ENCODE results near the gene FOXD3. TPM values are rescaled to one million over a fixed set of nuclear protein-coding genes. Genes with fewer than 3 reads are reported as not detected.
"Not testable (repeated sequence)": the region's sequence is repeated elsewhere in the genome, so short reads cannot be mapped to it uniquely, and the experiment has no call there.

FOXD3 gene
- total and polyA plus RNA-seq, 5 donors = 0.38 to 1.6 (median 0.80) TPM

GRCh38 chr1:63329621-63330330 lies 7.4 kb downstream of the FOXD3 start:
- no peak for ATAC-seq
- peaks cover 6% of the 10 kb centered on the region for H3K27me3 ChIP-seq (ENCODE audit: control insufficient read depth, insufficient read depth)
- 3% methylated on average over 50 of the region's 50 CpGs for WGBS
- no peaks in the 10 kb centered on the region for H3K4me1 ChIP-seq (ENCODE audit: control insufficient read depth, insufficient read depth, low read length)
- H3K27ac ChIP-seq (ENCODE audit: low read length) = no peak overlapping the region
- DNase-seq = no peak
- intact Hi-C loops (cut with DNase I) = no loop called here
- H3K4me3 ChIP-seq (ENCODE audit: low read length) = no peak overlapping the region
- no peaks in the 10 kb centered on the region for H3K9me3 ChIP-seq (ENCODE audit: control insufficient read depth, low read length)

DNA sequence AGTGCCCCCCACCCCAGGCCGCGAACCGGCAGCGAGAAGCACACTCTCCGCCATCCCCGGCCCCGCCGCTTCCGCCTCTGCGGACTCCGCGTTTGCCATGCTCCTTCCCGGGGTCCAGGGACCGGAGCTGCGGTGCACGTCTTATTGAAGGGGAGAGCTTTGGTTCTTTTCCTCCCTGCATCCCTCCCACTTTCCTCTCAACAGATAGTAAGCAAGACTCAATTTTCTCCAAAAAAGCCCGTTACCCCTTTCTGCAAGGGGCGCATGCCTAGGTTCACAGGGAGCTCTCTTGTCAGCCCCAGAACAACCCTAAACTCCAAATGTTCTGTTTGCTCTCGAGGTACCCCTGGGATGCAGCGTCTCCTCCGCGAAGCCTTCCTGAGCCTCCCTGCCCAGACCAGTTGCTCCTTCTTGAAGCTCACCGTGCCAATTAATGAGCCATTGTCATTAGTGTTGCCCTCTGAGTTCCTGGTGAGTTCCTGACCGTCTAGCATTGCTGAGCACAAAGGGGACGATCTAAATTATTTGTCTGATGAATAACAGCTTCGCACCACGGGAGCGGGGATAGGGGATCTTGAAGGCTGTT lies 8.1 kb downstream of the FOXD3 start:
- H3K4me3 ChIP-seq (ENCODE audit: low read length) = no peak overlapping the region

DNA sequence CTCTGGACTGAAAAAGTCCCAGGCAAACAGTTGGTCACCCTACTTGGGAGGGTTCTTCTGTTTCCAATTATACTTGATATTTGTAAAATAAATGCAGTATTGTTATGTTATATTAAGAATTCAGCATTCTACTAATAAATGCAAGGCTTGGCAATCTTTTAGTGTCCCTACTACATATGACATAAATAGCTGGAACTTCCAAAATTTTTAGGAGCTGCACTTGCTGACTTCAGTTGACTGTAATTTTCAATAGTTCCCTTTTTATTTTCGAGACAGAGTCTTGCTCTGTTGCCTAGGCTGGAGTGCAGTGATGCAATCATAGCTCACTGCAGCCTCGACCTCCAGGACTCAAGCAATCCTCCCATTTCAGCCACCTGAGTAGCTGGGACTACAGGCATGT lies 20.0 kb downstream of the FOXD3 start:
- no peak for ATAC-seq
- no peaks in the 10 kb centered on the region for H3K9me3 ChIP-seq (ENCODE audit: control insufficient read depth, low read length)
- H3K27me3 ChIP-seq (ENCODE audit: control insufficient read depth, insufficient read depth) = no peaks in the 10 kb centered on the region
- intact Hi-C loops (cut with DNase I) = no loop called here
- 51% methylated on average over 2 of the region's 2 CpGs for WGBS
- H3K4me3 ChIP-seq (ENCODE audit: low read length) = no peak overlapping the region
- no peak for DNase-seq
- H3K4me1 ChIP-seq (ENCODE audit: control insufficient read depth, insufficient read depth, low read length) = no peaks in the 10 kb centered on the region
- no peak overlapping the region for H3K27ac ChIP-seq (ENCODE audit: low read length)

More for the DNA sequence above, 8.1 kb downstream of the FOXD3 start:
- no peaks in the 10 kb centered on the region for H3K4me1 ChIP-seq (ENCODE audit: control insufficient read depth, insufficient read depth, low read length)
- no peaks in the 10 kb centered on the region for H3K9me3 ChIP-seq (ENCODE audit: control insufficient read depth, low read length)
- no peak for ATAC-seq
- no peak for DNase-seq
- intact Hi-C loops (cut with DNase I) = no loop called here
- 4% methylated on average over 28 of the region's 28 CpGs for whole genome bisulfite sequencing
- peaks cover 6% of the 10 kb centered on the region for H3K27me3 ChIP-seq (ENCODE audit: control insufficient read depth, insufficient read depth)
- H3K27ac ChIP-seq (ENCODE audit: low read length) = no peak overlapping the region

DNA sequence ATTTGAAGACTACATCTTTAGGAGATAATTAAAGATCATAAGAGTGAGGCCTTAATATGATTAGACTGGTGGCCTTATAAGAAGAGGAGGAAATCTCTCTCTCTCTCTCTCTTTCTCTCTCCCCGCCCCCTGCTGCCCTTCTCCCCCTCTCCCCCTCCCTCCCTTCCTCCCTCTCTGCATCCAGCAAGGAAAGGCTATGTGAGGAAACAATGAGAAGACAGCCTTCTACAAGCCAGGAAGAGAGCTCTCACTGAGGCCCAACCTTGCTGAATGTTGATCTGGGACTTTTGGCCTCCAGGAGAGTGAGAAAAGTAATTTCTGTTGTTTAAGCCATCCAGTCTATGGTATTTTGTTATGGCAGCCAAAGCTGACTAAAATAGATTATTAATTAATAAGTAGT lies 21.6 kb downstream of the FOXD3 start:
- intact Hi-C loops (cut with DNase I) = no loop called here
- H3K9me3 ChIP-seq (ENCODE audit: control insufficient read depth, low read length) = no peaks in the 10 kb centered on the region
- H3K27me3 ChIP-seq (ENCODE audit: control insufficient read depth, insufficient read depth) = no peaks in the 10 kb centered on the region
- ATAC-seq (no peak), DNase-seq (no peak)
- H3K4me1 ChIP-seq (ENCODE audit: control insufficient read depth, insufficient read depth, low read length) = no peaks in the 10 kb centered on the region
- 28% methylated on average over 1 of the region's 1 CpG for WGBS
- H3K4me3 ChIP-seq (ENCODE audit: low read length) = no peak overlapping the region
- H3K27ac ChIP-seq (ENCODE audit: low read length) = no peak overlapping the region

DNA sequence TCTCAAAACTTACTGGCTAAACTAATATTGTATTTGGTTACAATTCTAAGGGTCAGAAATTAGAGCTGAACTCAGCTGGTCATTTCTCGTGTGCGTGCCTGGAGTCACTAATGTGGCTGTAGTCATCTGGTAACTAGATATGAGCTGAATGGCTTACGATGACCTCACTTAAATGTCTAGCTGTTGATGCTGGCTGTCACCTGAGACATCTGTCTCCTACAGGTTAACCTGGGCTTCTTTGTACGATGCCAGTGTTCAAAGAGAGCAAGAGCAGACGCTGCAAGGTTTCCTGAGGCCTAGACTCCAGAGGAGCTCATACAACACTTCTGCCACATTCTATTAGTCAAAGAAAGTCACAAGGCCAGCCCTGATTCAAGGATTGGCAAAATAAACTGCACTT lies 28.0 kb downstream of the FOXD3 start:
- intact Hi-C loops (cut with DNase I) = no loop called here
- Histone ChIP-seq H3K9me3 (ENCODE audit: control insufficient read depth, low read length) (no peaks in the 10 kb centered on the region), H3K27ac (ENCODE audit: low read length) (no peak overlapping the region), H3K27me3 (ENCODE audit: control insufficient read depth, insufficient read depth) (peaks cover 3% of the 10 kb centered on the region), H3K4me1 (ENCODE audit: control insufficient read depth, insufficient read depth, low read length) (no peaks in the 10 kb centered on the region), H3K4me3 (ENCODE audit: low read length) (no peak overlapping the region)
- 91% methylated on average over 5 of the region's 5 CpGs for WGBS
- no peak for DNase-seq
- no peak for ATAC-seq

DNA sequence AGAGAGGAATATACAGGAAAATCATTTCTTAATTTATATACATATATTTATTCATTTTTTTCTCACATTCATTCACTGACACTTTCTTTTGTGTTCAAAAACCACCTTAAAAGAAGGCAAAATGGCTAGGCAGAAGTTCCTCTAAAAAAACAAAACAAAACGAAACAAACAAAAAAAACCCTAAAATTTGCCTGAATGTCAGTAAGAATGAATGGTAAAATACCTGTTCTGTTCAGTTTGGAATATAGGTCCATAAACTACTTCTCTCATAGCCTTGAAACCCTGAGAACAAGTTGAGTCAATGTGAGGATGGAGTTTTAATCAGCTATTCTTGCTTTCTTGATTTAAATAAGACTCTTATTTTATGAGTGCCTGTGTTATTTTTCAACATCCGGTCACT lies 30.4 kb downstream of the FOXD3 start:
- Histone ChIP-seq H3K27ac (ENCODE audit: low read length) (no peak overlapping the region), H3K27me3 (ENCODE audit: control insufficient read depth, insufficient read depth) (peaks cover 3% of the 10 kb centered on the region), H3K4me3 (ENCODE audit: low read length) (no peak overlapping the region), H3K9me3 (ENCODE audit: control insufficient read depth, low read length) (no peaks in the 10 kb centered on the region), H3K4me1 (ENCODE audit: control insufficient read depth, insufficient read depth, low read length) (no peaks in the 10 kb centered on the region)
- DNase-seq (no peak), ATAC-seq (no peak)
- 63% methylated on average over 2 of the region's 2 CpGs for WGBS
- intact Hi-C loops (cut with DNase I) = no loop called here

DNA sequence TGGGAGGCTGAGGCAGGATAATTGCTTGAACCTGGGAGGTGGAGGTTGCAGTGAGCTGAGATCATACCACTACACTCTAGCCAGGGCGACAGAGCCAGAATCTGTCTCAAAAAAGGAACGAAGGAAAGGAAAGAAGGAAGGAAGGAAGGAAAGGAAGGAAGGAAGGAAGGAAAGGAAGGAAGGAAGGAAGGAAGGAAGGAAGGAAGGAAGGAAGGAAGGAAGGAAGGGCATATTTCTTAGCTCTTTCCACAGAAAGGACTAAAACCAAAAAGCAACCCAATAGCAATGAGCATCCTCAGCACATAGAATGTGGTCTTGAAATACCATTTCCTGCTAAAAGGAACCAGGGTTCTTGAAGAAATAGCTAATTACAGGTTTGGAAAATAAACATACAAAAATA lies 33.9 kb downstream of the FOXD3 start:
- 70% methylated on average over 2 of the region's 2 CpGs for WGBS

DNA sequence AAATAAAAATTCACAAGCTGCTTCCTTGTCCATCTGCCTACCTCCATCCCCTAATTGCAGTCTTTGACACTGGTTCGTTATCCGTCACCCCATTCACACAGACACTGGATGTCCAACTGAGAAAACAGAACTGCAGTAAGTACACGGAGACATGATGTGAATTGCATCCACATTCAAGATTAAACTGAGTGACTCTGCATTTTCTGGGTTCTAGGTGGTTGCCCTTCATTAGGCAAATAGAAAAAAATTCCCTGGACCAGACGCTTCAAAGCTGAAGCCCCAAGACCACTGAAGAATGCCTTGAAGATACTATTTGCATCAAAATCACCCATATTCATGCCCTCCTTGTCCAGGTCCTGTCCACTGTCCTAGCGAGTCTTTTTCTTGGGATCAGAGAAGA lies 37.2 kb downstream of the FOXD3 start:
- no peak overlapping the region for H3K27ac ChIP-seq (ENCODE audit: low read length)
- H3K4me3 ChIP-seq (ENCODE audit: low read length) = no peak overlapping the region
- H3K27me3 ChIP-seq (ENCODE audit: control insufficient read depth, insufficient read depth) = no peaks in the 10 kb centered on the region
- intact Hi-C loops (cut with DNase I) = no loop called here
- 83% methylated on average over 5 of the region's 5 CpGs for WGBS
- no peak for DNase-seq
- H3K4me1 ChIP-seq (ENCODE audit: control insufficient read depth, insufficient read depth, low read length) = no peaks in the 10 kb centered on the region
- ATAC-seq = no peak
- no peaks in the 10 kb centered on the region for H3K9me3 ChIP-seq (ENCODE audit: control insufficient read depth, low read length)

More for the DNA sequence above, 33.9 kb downstream of the FOXD3 start:
- H3K27ac ChIP-seq (ENCODE audit: low read length); H3K9me3 ChIP-seq (ENCODE audit: control insufficient read depth, low read length); H3K4me1 ChIP-seq (ENCODE audit: control insufficient read depth, insufficient read depth, low read length); H3K4me3 ChIP-seq (ENCODE audit: low read length); intact Hi-C loops (cut with DNase I); DNase-seq; H3K27me3 ChIP-seq (ENCODE audit: control insufficient read depth, insufficient read depth); ATAC-seq: not testable (repeated sequence)

- ATAC-seq = no peak
- intact Hi-C loops (cut with DNase I) = no loop called here
Observed at GRCh38 chr1:63362073-63362472, 39.7 kb downstream of the FOXD3 start.

DNA sequence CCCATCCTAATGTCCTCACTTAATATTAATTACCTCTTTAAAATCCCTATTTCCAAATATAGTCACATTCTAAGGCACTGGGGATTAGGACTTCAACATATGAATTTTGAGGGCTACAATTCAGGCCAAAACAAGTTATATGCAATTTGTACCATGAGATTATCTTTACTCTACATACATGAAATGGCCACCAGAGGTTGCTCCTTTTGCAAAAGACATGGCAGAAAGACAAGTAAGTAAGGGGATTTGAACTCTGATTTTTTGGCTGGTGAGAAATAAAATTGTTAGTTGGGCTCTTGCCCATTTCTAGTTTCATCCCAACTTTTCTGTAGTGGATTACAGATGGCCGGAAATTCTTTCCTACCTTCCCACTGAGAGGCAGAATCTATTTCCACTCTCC lies 40.2 kb downstream of the FOXD3 start:
- 85% methylated on average over 1 of the region's 1 CpG for WGBS
- Histone ChIP-seq H3K27me3 (ENCODE audit: control insufficient read depth, insufficient read depth) (no peaks in the 10 kb centered on the region), H3K9me3 (ENCODE audit: control insufficient read depth, low read length) (no peaks in the 10 kb centered on the region), H3K4me3 (ENCODE audit: low read length) (no peak overlapping the region), H3K27ac (ENCODE audit: low read length) (no peak overlapping the region), H3K4me1 (ENCODE audit: control insufficient read depth, insufficient read depth, low read length) (no peaks in the 10 kb centered on the region)
- no peak for ATAC-seq
- intact Hi-C loops (cut with DNase I) = no loop called here
- no peak for DNase-seq

More at GRCh38 chr1:63362073-63362472, 39.7 kb downstream of the FOXD3 start:
- Histone ChIP-seq H3K4me3 (ENCODE audit: low read length) (no peak overlapping the region), H3K27me3 (ENCODE audit: control insufficient read depth, insufficient read depth) (no peaks in the 10 kb centered on the region), H3K4me1 (ENCODE audit: control insufficient read depth, insufficient read depth, low read length) (no peaks in the 10 kb centered on the region), H3K9me3 (ENCODE audit: control insufficient read depth, low read length) (no peaks in the 10 kb centered on the region), H3K27ac (ENCODE audit: low read length) (no peak overlapping the region)
- 91% methylated on average over 1 of the region's 1 CpG for WGBS
- DNase-seq = no peak

- intact Hi-C loops (cut with DNase I) = no loop called here
Observed at GRCh38 chr1:63363014-63363413, 40.6 kb downstream of the FOXD3 start.

GRCh38 chr1:63366908-63367214 lies 44.5 kb downstream of the FOXD3 start:
- 81% methylated on average over 7 of the region's 7 CpGs for WGBS
- DNase-seq (no peak), ATAC-seq (no peak)
- peak overlapping the region; percentile 22 for H3K27ac ChIP-seq (ENCODE audit: low read length)
- H3K4me1 ChIP-seq (ENCODE audit: control insufficient read depth, insufficient read depth, low read length) = no peaks in the 10 kb centered on the region
- no peaks in the 10 kb centered on the region for H3K9me3 ChIP-seq (ENCODE audit: control insufficient read depth, low read length)
- intact Hi-C loops (cut with DNase I) = no loop called here
- peak overlapping the region; percentile 52 for H3K4me3 ChIP-seq (ENCODE audit: low read length)
- H3K27me3 ChIP-seq (ENCODE audit: control insufficient read depth, insufficient read depth) = no peaks in the 10 kb centered on the region

More at GRCh38 chr1:63363014-63363413, 40.6 kb downstream of the FOXD3 start:
- no peaks in the 10 kb centered on the region for H3K4me1 ChIP-seq (ENCODE audit: control insufficient read depth, insufficient read depth, low read length)
- no peak for DNase-seq
- WGBS = 85% methylated on average over 5 of the region's 5 CpGs
- no peak for ATAC-seq
- H3K9me3 ChIP-seq (ENCODE audit: control insufficient read depth, low read length) = no peaks in the 10 kb centered on the region
- H3K27me3 ChIP-seq (ENCODE audit: control insufficient read depth, insufficient read depth) = no peaks in the 10 kb centered on the region
- no peak overlapping the region for H3K4me3 ChIP-seq (ENCODE audit: low read length)
- no peak overlapping the region for H3K27ac ChIP-seq (ENCODE audit: low read length)

Measured in right cardiac atrium (tissue), 5 donors.